ENCODE results near the gene CACFD1. TPM values are rescaled to one million over a fixed set of nuclear protein-coding genes. Genes with fewer than 3 reads are reported as not detected.

Gene CACFD1
- total and polyA plus RNA-seq, 9 of the 15 experiments (the other 6 are each of a cell fraction or from before 2014, with no cell fraction given), result 0.11 to 1.4 (median 1.1) TPM; not detected in 2

DNA sequence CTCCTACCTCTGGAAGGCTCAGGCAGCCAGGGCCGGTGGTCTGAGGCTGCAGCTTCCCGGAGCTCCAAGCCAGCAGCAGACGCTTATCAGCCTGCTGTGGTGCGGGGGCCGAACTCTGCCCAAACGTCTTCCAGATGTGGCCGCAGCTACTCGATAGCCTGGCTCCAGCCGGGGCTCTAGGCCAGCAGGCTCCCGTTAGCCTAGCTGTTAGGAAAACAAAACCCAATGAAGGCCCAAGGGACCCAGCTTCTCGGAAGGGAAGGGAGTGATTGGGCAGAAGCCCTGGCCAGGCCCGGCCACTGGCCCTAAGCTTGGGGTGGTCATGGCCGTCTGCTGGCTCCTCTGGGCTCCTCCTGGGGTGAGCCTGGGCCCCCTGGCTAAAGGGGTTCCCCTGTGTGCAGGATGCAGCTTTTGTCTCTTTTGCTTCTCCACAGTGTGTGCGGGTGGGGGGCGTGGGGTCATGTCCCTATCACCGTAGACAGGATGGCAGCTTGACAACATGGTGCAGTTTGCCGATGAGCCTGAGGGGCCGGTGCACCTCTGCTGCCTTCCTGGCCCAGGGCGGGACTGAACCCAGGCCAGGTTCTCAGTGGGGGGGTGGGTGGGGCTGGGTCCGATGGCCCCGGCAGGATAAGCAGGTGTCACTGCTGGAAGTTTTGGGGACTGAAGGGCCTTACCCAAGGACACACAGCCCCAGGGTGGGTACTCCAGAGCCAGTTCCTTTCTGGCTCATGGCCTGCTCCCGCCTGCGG, 46.3 kb downstream of the CACFD1 start (continued):
- TF ChIP-seq, protein P1, sequence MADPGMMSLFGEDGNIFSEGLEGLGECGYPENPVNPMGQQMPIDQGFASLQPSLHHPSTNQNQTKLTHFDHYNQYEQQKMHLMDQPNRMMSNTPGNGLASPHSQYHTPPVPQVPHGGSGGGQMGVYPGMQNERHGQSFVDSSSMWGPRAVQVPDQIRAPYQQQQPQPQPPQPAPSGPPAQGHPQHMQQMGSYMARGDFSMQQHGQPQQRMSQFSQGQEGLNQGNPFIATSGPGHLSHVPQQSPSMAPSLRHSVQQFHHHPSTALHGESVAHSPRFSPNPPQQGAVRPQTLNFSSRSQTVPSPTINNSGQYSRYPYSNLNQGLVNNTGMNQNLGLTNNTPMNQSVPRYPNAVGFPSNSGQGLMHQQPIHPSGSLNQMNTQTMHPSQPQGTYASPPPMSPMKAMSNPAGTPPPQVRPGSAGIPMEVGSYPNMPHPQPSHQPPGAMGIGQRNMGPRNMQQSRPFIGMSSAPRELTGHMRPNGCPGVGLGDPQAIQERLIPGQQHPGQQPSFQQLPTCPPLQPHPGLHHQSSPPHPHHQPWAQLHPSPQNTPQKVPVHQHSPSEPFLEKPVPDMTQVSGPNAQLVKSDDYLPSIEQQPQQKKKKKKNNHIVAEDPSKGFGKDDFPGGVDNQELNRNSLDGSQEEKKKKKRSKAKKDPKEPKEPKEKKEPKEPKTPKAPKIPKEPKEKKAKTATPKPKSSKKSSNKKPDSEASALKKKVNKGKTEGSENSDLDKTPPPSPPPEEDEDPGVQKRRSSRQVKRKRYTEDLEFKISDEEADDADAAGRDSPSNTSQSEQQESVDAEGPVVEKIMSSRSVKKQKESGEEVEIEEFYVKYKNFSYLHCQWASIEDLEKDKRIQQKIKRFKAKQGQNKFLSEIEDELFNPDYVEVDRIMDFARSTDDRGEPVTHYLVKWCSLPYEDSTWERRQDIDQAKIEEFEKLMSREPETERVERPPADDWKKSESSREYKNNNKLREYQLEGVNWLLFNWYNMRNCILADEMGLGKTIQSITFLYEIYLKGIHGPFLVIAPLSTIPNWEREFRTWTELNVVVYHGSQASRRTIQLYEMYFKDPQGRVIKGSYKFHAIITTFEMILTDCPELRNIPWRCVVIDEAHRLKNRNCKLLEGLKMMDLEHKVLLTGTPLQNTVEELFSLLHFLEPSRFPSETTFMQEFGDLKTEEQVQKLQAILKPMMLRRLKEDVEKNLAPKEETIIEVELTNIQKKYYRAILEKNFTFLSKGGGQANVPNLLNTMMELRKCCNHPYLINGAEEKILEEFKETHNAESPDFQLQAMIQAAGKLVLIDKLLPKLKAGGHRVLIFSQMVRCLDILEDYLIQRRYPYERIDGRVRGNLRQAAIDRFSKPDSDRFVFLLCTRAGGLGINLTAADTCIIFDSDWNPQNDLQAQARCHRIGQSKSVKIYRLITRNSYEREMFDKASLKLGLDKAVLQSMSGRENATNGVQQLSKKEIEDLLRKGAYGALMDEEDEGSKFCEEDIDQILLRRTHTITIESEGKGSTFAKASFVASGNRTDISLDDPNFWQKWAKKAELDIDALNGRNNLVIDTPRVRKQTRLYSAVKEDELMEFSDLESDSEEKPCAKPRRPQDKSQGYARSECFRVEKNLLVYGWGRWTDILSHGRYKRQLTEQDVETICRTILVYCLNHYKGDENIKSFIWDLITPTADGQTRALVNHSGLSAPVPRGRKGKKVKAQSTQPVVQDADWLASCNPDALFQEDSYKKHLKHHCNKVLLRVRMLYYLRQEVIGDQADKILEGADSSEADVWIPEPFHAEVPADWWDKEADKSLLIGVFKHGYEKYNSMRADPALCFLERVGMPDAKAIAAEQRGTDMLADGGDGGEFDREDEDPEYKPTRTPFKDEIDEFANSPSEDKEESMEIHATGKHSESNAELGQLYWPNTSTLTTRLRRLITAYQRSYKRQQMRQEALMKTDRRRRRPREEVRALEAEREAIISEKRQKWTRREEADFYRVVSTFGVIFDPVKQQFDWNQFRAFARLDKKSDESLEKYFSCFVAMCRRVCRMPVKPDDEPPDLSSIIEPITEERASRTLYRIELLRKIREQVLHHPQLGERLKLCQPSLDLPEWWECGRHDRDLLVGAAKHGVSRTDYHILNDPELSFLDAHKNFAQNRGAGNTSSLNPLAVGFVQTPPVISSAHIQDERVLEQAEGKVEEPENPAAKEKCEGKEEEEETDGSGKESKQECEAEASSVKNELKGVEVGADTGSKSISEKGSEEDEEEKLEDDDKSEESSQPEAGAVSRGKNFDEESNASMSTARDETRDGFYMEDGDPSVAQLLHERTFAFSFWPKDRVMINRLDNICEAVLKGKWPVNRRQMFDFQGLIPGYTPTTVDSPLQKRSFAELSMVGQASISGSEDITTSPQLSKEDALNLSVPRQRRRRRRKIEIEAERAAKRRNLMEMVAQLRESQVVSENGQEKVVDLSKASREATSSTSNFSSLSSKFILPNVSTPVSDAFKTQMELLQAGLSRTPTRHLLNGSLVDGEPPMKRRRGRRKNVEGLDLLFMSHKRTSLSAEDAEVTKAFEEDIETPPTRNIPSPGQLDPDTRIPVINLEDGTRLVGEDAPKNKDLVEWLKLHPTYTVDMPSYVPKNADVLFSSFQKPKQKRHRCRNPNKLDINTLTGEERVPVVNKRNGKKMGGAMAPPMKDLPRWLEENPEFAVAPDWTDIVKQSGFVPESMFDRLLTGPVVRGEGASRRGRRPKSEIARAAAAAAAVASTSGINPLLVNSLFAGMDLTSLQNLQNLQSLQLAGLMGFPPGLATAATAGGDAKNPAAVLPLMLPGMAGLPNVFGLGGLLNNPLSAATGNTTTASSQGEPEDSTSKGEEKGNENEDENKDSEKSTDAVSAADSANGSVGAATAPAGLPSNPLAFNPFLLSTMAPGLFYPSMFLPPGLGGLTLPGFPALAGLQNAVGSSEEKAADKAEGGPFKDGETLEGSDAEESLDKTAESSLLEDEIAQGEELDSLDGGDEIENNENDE (IDR thresholded peaks at IDR 0.05; ENCODE audit: low read depth, low read length), result no peak
- TF ChIP-seq ZNF79 (CRISPR knock-in tag; IDR thresholded peaks at IDR 0.05; ENCODE audit: low read depth) (no peak), WHSC1 (IDR thresholded peaks at IDR 0.05; ENCODE audit: low read length) (no peak), FOXK1 (CRISPR knock-in tag; IDR thresholded peaks at IDR 0.05; ENCODE audit: borderline replicate concordance) (no peak), PURB (CRISPR knock-in tag; IDR thresholded peaks at IDR 0.05; ENCODE audit: low read depth) (no peak), TGIF2 (CRISPR knock-in tag; IDR thresholded peaks at IDR 0.05) (no peak), ZNF263 (CRISPR knock-in tag; IDR thresholded peaks at IDR 0.05; ENCODE audit: borderline replicate concordance) (no peak), SPI1 (IDR thresholded peaks at IDR 0.05; ENCODE audit: borderline replicate concordance, low read depth, low read length) (peak; percentile 19; the same call in 1 of the 2 replicates), ZNF354B (CRISPR knock-in tag; IDR thresholded peaks at IDR 0.05) (no peak), CHD1 (IDR thresholded peaks at IDR 0.05; ENCODE audit: low read length) (no peak)
- TF ChIP-seq, protein P2, sequence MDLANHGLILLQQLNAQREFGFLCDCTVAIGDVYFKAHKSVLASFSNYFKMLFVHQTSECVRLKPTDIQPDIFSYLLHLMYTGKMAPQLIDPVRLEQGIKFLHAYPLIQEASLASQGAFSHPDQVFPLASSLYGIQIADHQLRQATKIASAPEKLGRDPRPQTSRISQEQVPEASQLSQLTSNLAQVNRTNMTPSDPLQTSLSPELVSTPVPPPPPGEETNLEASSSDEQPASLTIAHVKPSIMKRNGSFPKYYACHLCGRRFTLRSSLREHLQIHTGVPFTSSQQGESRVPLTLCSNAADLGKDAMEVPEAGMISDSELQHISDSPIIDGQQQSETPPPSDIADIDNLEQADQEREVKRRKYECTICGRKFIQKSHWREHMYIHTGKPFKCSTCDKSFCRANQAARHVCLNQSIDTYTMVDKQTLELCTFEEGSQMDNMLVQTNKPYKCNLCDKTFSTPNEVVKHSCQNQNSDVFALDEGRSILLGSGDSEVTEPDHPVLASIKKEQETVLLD (IDR thresholded peaks at IDR 0.05), result no peak
- TF ChIP-seq, protein P3, sequence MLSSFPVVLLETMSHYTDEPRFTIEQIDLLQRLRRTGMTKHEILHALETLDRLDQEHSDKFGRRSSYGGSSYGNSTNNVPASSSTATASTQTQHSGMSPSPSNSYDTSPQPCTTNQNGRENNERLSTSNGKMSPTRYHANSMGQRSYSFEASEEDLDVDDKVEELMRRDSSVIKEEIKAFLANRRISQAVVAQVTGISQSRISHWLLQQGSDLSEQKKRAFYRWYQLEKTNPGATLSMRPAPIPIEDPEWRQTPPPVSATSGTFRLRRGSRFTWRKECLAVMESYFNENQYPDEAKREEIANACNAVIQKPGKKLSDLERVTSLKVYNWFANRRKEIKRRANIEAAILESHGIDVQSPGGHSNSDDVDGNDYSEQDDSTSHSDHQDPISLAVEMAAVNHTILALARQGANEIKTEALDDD (IDR thresholded peaks at IDR 0.05), result no peak
- TF ChIP-seq, protein P4, sequence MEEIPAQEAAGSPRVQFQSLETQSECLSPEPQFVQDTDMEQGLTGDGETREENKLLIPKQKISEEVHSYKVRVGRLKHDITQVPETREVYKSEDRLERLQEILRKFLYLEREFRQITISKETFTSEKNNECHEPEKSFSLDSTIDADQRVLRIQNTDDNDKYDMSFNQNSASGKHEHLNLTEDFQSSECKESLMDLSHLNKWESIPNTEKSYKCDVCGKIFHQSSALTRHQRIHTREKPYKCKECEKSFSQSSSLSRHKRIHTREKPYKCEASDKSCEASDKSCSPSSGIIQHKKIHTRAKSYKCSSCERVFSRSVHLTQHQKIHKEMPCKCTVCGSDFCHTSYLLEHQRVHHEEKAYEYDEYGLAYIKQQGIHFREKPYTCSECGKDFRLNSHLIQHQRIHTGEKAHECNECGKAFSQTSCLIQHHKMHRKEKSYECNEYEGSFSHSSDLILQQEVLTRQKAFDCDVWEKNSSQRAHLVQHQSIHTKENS (CRISPR knock-in tag; IDR thresholded peaks at IDR 0.05), result no peak
